ENCODE measurements around the gene MOB3A.

Gene MOB3A

DNA sequence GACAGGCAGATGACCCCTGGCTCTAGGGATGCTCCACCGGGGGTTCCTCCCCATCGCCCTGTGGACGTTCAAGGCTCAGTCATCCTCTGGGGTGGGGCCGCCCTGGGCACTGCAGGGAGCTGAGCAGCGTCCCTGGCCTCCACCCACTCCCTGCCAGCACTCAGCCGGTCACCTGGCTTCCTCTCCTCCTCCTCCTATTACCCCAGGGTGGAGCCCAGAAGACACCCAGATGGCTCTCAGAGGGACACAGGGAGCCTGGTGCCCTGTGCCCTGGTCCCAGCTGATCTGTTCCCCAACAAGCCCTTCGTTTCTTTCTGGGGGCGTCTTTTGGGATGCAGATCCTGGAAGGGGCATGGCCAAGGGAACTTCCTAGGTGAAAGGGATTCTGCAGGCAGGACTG, 41.4 kb downstream of the MOB3A start:
- in situ Hi-C loops (cut with HindIII; ENCODE audit: low sequenced_read_pairs) = no loop called here
- TF ChIP-seq, protein P1, sequence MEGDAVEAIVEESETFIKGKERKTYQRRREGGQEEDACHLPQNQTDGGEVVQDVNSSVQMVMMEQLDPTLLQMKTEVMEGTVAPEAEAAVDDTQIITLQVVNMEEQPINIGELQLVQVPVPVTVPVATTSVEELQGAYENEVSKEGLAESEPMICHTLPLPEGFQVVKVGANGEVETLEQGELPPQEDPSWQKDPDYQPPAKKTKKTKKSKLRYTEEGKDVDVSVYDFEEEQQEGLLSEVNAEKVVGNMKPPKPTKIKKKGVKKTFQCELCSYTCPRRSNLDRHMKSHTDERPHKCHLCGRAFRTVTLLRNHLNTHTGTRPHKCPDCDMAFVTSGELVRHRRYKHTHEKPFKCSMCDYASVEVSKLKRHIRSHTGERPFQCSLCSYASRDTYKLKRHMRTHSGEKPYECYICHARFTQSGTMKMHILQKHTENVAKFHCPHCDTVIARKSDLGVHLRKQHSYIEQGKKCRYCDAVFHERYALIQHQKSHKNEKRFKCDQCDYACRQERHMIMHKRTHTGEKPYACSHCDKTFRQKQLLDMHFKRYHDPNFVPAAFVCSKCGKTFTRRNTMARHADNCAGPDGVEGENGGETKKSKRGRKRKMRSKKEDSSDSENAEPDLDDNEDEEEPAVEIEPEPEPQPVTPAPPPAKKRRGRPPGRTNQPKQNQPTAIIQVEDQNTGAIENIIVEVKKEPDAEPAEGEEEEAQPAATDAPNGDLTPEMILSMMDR (IDR thresholded peaks at IDR 0.05; ENCODE audit: low read depth, low read length) = no peak
- DNase-seq (ENCODE audit: low read depth, low spot score) = no peak
- H3K4me3 ChIP-seq (ENCODE audit: low read depth, low read length) = no peak overlapping the region

DNA sequence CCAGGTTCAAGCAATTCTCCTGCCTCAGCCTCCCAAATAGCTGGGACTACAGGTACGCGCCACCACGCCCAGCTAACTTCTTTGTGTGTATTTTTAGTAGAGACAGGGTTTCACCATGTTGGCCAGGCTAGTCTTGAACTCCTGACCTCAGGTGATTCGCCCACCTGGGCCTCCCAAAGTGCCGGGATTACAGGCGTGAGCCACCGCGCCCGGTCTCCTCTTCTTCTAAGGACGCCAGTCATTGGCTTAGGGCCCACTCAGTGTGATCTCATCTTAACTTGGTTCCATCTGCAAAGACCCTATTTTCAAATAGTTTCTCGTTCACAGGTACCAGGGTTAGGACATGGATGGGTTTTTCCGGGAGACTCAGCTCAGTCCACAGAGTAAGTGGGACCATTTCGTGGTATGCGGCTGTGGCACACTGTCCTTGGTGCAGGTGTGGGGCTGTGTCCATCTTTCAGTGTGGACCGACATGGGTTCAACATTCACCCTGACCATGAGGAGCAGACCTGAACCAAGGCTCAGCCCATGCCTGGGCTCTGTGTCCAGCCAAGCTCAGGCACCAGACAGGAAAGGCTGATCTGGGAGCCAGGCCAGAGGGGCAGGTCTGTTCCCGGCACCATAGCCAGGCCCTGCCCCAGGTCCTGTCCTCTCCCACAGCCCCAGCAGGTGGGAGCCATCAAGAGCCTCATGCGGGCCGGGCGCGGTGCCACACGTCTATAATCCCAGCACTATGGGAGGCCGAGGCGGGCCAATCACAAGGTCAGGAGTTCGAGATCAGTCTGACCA, 42.3 kb downstream of the MOB3A start:
- in situ Hi-C loops (cut with HindIII; ENCODE audit: low sequenced_read_pairs) = no loop called here
- no peak overlapping the region for H3K4me3 ChIP-seq (ENCODE audit: low read depth, low read length)
- TF ChIP-seq, protein P1 (IDR thresholded peaks at IDR 0.05; ENCODE audit: low read depth, low read length) = no peak
- DNase-seq (ENCODE audit: low read depth, low spot score) = no peak

DNA sequence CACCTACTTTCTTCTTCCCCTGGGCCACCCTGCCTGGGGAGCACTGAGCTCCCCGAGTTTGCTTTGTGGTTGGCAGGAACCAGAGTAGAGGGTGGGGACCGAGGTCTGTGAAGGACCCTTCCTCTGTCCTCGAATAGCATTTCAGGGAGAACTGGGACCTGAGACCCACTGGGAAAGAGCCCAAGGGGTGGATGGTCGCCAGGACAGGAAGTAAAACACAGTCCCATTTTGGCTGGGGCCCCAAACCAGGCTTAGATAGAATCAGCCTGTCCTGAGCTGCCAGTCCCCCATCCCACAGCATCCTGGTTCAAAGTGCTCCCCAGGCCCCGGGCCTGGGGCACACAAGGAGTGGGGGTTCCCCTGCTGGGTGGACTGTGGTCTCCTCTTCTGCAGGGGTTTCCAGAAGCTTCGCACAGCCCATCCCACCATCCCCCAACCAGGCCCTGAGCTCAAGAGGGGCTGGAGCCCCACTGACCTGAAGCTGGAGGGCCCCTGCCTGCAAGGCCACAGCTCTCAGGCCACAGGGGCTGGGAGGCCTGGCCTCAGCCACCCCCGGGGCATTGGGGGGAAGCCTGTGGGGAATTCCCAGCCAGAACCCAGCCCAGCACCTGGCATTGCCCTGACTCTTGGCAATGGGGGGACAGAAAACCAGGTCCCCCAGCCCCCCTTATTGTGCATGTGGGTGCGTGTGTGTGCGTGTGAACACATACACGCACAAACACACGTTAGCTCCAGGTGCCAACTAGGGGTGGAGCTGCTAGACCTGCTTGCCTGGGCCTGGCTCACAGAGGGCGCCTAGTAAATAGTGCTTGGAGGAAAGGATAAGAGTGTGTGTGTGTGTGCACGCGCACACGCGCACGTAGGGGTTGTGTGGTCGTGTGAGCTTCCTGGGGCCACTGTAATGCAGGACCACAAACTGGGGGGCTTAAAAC, 44.1 kb downstream of the MOB3A start:
- no peak overlapping the region for H3K4me3 ChIP-seq (ENCODE audit: low read depth, low read length)
- TF ChIP-seq, protein P1 (IDR thresholded peaks at IDR 0.05; ENCODE audit: low read depth, low read length) = no peak
- no peak for DNase-seq (ENCODE audit: low read depth, low spot score)
- in situ Hi-C loops (cut with HindIII; ENCODE audit: low sequenced_read_pairs) = no loop called here

DNA sequence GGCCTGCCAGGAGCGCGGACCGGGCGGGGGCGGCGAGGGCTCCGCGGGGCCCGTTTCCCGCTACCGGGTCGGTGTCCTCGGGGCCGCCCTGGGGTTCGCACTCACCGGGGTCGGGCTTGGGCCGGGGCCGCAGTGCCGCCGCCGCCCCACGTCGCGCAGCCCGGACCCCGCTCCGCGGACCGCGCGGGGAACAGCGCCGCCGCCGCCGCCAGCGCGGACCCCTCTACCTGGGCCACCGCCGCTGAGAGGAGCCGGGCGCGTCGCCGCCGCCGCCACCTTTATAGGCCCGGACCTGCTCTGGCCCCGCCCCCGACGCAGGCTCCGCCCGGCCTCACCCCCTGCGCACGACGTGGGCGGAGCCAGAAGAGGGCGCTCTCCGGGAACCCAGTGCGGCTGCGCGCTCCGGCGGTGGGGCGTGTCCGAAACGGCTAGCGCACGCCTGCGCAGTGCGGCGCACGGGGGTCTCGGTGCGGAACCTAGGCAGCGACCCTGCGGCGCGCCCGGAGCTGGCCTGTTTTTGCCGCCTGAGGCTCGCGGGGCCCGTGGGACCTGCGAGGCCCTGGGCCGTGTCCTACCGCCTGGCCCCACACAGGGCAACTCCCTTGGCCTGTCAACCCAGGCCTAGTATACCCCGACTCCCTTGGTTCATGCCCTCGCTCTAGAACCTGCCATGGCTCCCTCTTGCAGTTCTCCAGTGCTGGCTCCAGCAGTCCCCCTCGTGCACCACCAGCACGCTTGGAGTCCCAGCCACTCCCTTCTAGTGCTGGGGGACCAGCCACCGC, 44.9 kb downstream of the MOB3A start, which contains the start of gene MKNK2:
TSS of gene MKNK2 (minus strand) at position 254 of the 782 bp plus-strand sequence. CDS start 393 bp downstream, outside the sequence.
- in situ Hi-C loops (cut with HindIII; ENCODE audit: low sequenced_read_pairs) = no loop called here
- TF ChIP-seq, protein P1 (IDR thresholded peaks at IDR 0.05; ENCODE audit: low read depth, low read length) = peak; percentile 47
- peak within 1 kb of the TSS; percentile 93 for H3K4me3 ChIP-seq (ENCODE audit: low read depth, low read length)
- DNase-seq (ENCODE audit: low read depth, low spot score) = peak; percentile 79

DNA sequence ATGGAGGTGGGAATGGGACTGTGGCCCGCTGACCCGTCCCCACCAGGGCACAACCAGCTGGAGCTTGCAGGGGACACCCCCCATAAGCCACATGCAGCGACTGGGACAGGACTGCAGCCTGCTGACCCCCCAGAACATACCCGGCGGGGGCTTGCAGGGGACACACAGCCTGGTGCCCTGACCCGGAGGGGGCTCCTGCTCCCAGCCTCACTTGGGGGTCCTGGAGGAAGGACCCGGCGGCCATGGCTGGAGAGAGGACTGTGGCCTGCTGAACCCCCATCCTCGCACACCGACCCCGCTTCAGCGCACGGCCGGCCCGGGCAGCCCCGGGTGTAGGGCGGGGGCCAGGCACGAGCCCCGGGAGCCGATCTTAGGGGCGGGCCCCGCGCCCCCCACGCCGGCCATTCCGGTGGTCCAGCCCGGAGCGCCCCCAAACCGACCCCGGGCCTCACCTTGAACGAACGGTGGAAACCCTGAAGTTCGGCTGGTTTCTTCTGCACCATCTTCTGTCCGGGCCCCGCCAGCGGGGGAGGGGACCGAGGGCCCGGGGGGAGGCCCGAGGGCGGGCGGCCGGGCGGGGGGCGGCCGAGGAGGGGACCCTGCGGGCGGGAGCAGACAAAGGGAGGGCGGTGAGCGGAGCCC, 45.7 kb downstream of the MOB3A start:
- no peak for DNase-seq (ENCODE audit: low read depth, low spot score)
- in situ Hi-C loops (cut with HindIII; ENCODE audit: low sequenced_read_pairs) = no loop called here
- TF ChIP-seq, protein P1 (IDR thresholded peaks at IDR 0.05; ENCODE audit: low read depth, low read length) = no peak
- peak overlapping the region; percentile 93 for H3K4me3 ChIP-seq (ENCODE audit: low read depth, low read length)
